HepG2 (cell line): ENCODE data around the gene GRK6. TPM values are rescaled to one million over a fixed set of nuclear protein-coding genes. Genes with fewer than 3 reads are reported as not detected.

Source experiments
- FOXK1 ChIP-seq: sonication (generic); formaldehyde crosslinking; IDR thresholded peaks from 2 replicates; pipeline ENCODE4 v1.4.0; 2020; ENCODE audit warnings: low read depth, missing genetic modification reagents, borderline replicate concordance
- GABPB1 ChIP-seq: IDR thresholded peaks from 2 replicates; pipeline ENCODE4 v1.6.1; 2016; ENCODE audit warnings: mild to moderate bottlenecking, missing genetic modification reagents, moderate library complexity, missing compliant biosample characterization
- KLF11 ChIP-seq: IDR thresholded peaks from 2 replicates; pipeline ENCODE4 v1.6.1; 2016; ENCODE audit warnings: missing compliant biosample characterization
- MXI1 ChIP-seq: IDR thresholded peaks from 3 replicates; pipeline ENCODE4 v1.6.1; 2012; ENCODE audit warnings: low read depth, low read length, inconsistent platforms, borderline replicate concordance
- NFAT5 ChIP-seq: sonication (generic); formaldehyde crosslinking; IDR thresholded peaks from 2 replicates; pipeline ENCODE4 v1.4.0; 2020; ENCODE audit warnings: missing genetic modification reagents
- SAP130 ChIP-seq: IDR thresholded peaks from 2 replicates; pipeline ENCODE4 v1.6.1; 2016; ENCODE audit warnings: low read depth
- SMARCE1 ChIP-seq: fragments of 450-650 bp; IDR thresholded peaks from 2 replicates; pipeline ENCODE4 v1.6.1; 2017; ENCODE audit warnings: borderline replicate concordance
- ZMYM4 ChIP-seq: sonication (generic); formaldehyde crosslinking; IDR thresholded peaks from 2 replicates; pipeline ENCODE4 v1.8.1; 2023; ENCODE audit warnings: mild to moderate bottlenecking, missing genetic modification reagents
- ZNF121 ChIP-seq: sonication (generic); formaldehyde crosslinking; IDR thresholded peaks from 2 replicates; pipeline ENCODE4 v1.5.0; 2020; ENCODE audit warnings: mild to moderate bottlenecking, missing genetic modification reagents
- ZNF614 ChIP-seq: IDR thresholded peaks from 2 replicates; pipeline ENCODE4 v1.6.1; 2018; ENCODE audit warnings: missing biosample characterization, missing genetic modification reagents, inconsistent platforms, borderline replicate concordance
- ZNF674 ChIP-seq: sonication (generic); formaldehyde crosslinking; IDR thresholded peaks from 2 replicates; pipeline ENCODE4 v1.5.0; 2020; ENCODE audit warnings: low read depth, mild to moderate bottlenecking, missing genetic modification reagents
- ZNF766 ChIP-seq: sonication (generic); formaldehyde crosslinking; IDR thresholded peaks from 2 replicates; pipeline ENCODE4 v1.5.0; 2020; ENCODE audit warnings: missing genetic modification reagents, borderline replicate concordance
- polyA plus RNA-seq, 8 experiments: library from polyadenylated mRNA; depleted of rRNA in 3 of 8; stranded (reverse) in 7 of 8; unstranded in 1 of 8; fragments of >200 nt; fragmentation: Illumina TruSeq in 4 of 8; extraction: Trizol in 4 of 8; gene quantifications; 2 replicates each; pipeline versions ENCODE4 v1.2.1 to v1.2.3, GENCODE V29; 2011 to 2016; ENCODE audit warnings: low read depth in 4 of 8, missing spikeins in 1 of 8, mixed read lengths in 1 of 8; ENCODE audit not compliant: insufficient read depth in 1 of 8
- total RNA-seq, 5 experiments: library from RNA; depleted of rRNA; stranded (reverse); fragments of >200 nt; fragmentation: Illumina TruSeq; extraction: Trizol; gene quantifications; 2 replicates each; pipeline ENCODE4 v1.2.3, GENCODE V29; 2016; ENCODE audit warnings: low read depth in 1 of 5
- TF ChIP-seq, protein P1 (sequence below): sonication (generic); formaldehyde crosslinking; IDR thresholded peaks from 2 replicates; pipeline ENCODE4 v1.4.0; 2020; ENCODE audit warnings: missing genetic modification reagents
- TF ChIP-seq, protein P2 (sequence below): sonication (generic); formaldehyde crosslinking; IDR thresholded peaks from 2 replicates; pipeline ENCODE4 v1.8.1; 2023; ENCODE audit warnings: missing genetic modification reagents, inconsistent platforms, borderline replicate concordance
- TF ChIP-seq, protein P3 (sequence below): sonication (generic); formaldehyde crosslinking; IDR thresholded peaks from 2 replicates; pipeline ENCODE4 v1.4.0; 2020; ENCODE audit warnings: missing genetic modification reagents, low read depth, mild to moderate bottlenecking, borderline replicate concordance

GRK6 gene
- total and polyA plus RNA-seq, 2 of the 13 experiments (the other 11 are each of a cell fraction or from before 2014, with no cell fraction given): 13.2 to 19.9 TPM

- no peak for TF ChIP-seq SMARCE1
- TF ChIP-seq, protein P1, sequence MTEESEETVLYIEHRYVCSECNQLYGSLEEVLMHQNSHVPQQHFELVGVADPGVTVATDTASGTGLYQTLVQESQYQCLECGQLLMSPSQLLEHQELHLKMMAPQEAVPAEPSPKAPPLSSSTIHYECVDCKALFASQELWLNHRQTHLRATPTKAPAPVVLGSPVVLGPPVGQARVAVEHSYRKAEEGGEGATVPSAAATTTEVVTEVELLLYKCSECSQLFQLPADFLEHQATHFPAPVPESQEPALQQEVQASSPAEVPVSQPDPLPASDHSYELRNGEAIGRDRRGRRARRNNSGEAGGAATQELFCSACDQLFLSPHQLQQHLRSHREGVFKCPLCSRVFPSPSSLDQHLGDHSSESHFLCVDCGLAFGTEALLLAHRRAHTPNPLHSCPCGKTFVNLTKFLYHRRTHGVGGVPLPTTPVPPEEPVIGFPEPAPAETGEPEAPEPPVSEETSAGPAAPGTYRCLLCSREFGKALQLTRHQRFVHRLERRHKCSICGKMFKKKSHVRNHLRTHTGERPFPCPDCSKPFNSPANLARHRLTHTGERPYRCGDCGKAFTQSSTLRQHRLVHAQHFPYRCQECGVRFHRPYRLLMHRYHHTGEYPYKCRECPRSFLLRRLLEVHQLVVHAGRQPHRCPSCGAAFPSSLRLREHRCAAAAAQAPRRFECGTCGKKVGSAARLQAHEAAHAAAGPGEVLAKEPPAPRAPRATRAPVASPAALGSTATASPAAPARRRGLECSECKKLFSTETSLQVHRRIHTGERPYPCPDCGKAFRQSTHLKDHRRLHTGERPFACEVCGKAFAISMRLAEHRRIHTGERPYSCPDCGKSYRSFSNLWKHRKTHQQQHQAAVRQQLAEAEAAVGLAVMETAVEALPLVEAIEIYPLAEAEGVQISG (CRISPR knock-in tag): peak; percentile 50
- TF ChIP-seq ZMYM4: peak; percentile 58
- TF ChIP-seq FOXK1 (CRISPR knock-in tag): no peak
- TF ChIP-seq, protein P2, sequence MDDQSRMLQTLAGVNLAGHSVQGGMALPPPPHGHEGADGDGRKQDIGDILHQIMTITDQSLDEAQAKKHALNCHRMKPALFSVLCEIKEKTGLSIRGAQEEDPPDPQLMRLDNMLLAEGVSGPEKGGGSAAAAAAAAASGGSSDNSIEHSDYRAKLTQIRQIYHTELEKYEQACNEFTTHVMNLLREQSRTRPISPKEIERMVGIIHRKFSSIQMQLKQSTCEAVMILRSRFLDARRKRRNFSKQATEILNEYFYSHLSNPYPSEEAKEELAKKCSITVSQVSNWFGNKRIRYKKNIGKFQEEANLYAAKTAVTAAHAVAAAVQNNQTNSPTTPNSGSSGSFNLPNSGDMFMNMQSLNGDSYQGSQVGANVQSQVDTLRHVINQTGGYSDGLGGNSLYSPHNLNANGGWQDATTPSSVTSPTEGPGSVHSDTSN (CRISPR knock-in tag): no peak
- TF ChIP-seq MXI1: peak; percentile 51; the same call in 1 of the 3 replicates
- peak; percentile 40; the same call in 1 of the 2 replicates for TF ChIP-seq ZNF614
- peak; percentile 37; the same call in 1 of the 2 replicates for TF ChIP-seq SAP130 (CRISPR knock-in tag)
- TF ChIP-seq, protein P3, sequence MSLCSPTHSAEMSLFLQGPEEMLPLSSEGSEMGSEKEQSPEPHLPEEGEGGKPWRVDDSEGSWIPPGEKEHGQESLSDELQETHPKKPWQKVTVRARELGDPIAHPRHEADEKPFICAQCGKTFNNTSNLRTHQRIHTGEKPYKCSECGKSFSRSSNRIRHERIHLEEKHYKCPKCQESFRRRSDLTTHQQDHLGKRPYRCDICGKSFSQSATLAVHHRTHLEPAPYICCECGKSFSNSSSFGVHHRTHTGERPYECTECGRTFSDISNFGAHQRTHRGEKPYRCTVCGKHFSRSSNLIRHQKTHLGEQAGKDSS (CRISPR knock-in tag): peak; percentile 24; the same call in 1 of the 2 replicates
- TF ChIP-seq NFAT5 (CRISPR knock-in tag): no peak
- TF ChIP-seq ZNF674 (CRISPR knock-in tag): no peak
- TF ChIP-seq ZNF121 (CRISPR knock-in tag): no peak
- no peak for TF ChIP-seq ZNF766 (CRISPR knock-in tag)
- no peak for TF ChIP-seq KLF11
- peak; percentile 51; the same call in 1 of the 2 replicates for TF ChIP-seq GABPB1 (CRISPR knock-in tag)
These were observed 65.0 kb downstream of the GRK6 start (continued) for GRCh38 chr5:177491429-177491945.
